ENCODE results near the gene TMEM252.

DNA sequence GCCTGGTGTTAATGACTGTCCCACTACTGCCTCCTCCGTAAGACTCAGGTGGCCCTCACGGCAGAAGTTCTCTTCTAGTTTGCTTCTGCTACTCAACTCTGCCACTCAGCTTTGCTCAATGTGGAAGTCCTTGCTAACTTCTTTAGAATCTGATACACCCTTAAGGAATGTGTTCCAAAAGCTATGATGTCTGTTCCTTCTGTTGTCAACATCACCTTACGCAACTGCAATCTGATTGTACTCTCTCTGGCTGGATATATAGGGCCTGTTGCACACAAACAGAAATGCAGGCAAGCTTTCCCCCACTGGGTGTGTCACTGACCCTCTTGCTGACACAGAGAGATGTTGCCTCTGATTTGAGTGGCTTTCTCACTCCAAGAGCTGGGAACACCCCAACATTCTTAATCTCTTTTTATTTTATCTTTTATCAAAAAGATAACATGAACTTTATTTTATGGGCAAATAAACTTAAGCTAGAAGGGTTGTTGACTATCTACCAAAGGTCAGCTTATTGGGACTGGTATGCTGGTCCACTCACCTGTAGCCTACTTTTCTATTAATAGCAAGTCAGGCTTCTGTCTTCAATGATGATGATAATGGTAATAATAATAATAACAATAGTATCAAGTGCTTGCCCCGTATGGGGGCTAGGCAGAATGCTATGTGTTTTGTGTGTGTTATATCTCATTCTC lies 25.2 kb downstream of the TMEM252 start:
- TF ChIP-seq CTCF (optimal IDR thresholded peaks at IDR 0.05 in 1 of 3, IDR thresholded peaks at IDR 0.05 in 1 of 3, conservative IDR thresholded peaks at IDR 0.05 in 1 of 3; ENCODE audit: extremely low read depth in 1 of 3, insufficient read depth in 2 of 3, low read length in 3 of 3) = no peak
- TF ChIP-seq EZH2 (IDR thresholded peaks at IDR 0.05; ENCODE audit: low read length) = no peak
